ENCODE data around the gene OR2D3.
"Not testable (repeated sequence)": the region's sequence is repeated elsewhere in the genome, so short reads cannot be mapped to it uniquely, and the experiment has no call there.

The OR2D3 gene

GRCh38 chr11:6920702-6921101, at the start of gene OR2D3:
OR2D3 (plus strand) TSS chr11:6921002; CDS start chr11:6921002, 0 bp downstream.
- no peak for DNase-seq

GRCh38 chr11:6871278-6871677, 49.5 kb upstream of the OR2D3 start:
- no peak for DNase-seq

GRCh38 chr11:6875761-6876160, 45.0 kb upstream of the OR2D3 start:
- no peak for DNase-seq

- no peak for DNase-seq
Observed at GRCh38 chr11:6876325-6876724, 44.5 kb upstream of the OR2D3 start, which contains the start of gene OR10A4. OR10A4 (plus strand) TSS chr11:6876625; CDS start chr11:6876648, 23 bp downstream.

- DNase-seq = no peak
Observed at GRCh38 chr11:6876914-6877313, 43.9 kb upstream of the OR2D3 start.

- DNase-seq = no peak
Observed at GRCh38 chr11:6882751-6883150, 38.1 kb upstream of the OR2D3 start.

GRCh38 chr11:6887711-6888110, 33.1 kb upstream of the OR2D3 start:
- not testable (repeated sequence) for DNase-seq

GRCh38 chr11:6888830-6889229, 32.0 kb upstream of the OR2D3 start:
- DNase-seq = no peak

GRCh38 chr11:6889835-6890234, 31.0 kb upstream of the OR2D3 start:
- DNase-seq = no peak

GRCh38 chr11:6892400-6892799, 28.4 kb upstream of the OR2D3 start, which contains the start of gene OR2D2:
OR2D2 (minus strand) TSS chr11:6892500; CDS start chr11:6892500, 0 bp downstream.
- DNase-seq = no peak

GRCh38 chr11:6894097-6894496, 26.7 kb upstream of the OR2D3 start:
- DNase-seq = no peak

- DNase-seq = no peak
Observed at GRCh38 chr11:6895010-6895409, 25.8 kb upstream of the OR2D3 start.

GRCh38 chr11:6898911-6899310, 21.9 kb upstream of the OR2D3 start:
- no peak for DNase-seq

- peak; percentile 10 for DNase-seq
Observed at GRCh38 chr11:6900327-6900999, 20.3 kb upstream of the OR2D3 start.

- not testable (repeated sequence) for DNase-seq
Observed at GRCh38 chr11:6904804-6905203, 16.0 kb upstream of the OR2D3 start.

- DNase-seq = no peak
Observed at GRCh38 chr11:6911378-6911777, 9.4 kb upstream of the OR2D3 start.

GRCh38 chr11:6911948-6912347, 8.9 kb upstream of the OR2D3 start:
- DNase-seq = peak; percentile 7

GRCh38 chr11:6919698-6920097, 1.1 kb upstream of the OR2D3 start:
- DNase-seq = no peak

- DNase-seq = no peak
Observed at GRCh38 chr11:6925007-6925577, 4.3 kb downstream of the OR2D3 start.

- peak; percentile 26 for DNase-seq
Observed at GRCh38 chr11:6925636-6926207, 4.9 kb downstream of the OR2D3 start.

GRCh38 chr11:6926208-6927029, 5.6 kb downstream of the OR2D3 start, which contains the start of gene ZNF215:
ZNF215 (plus strand) TSS chr11:6926426; CDS start chr11:6932273, 5,847 bp downstream.
- DNase-seq = peak; percentile 88

- DNase-seq = no peak
Observed at GRCh38 chr11:6927030-6927617, 6.3 kb downstream of the OR2D3 start.

GRCh38 chr11:6928916-6929315, 8.1 kb downstream of the OR2D3 start:
- no peak for DNase-seq
